PC-9 (cell line): ENCODE results near the gene ANP32D. TPM values are rescaled to one million over a fixed set of nuclear protein-coding genes. Genes with fewer than 3 reads are reported as not detected.
"Not testable (repeated sequence)": the region's sequence is repeated elsewhere in the genome, so short reads cannot be mapped to it uniquely, and the experiment has no call there.

Source experiments
- BruUV-seq: library from RNA; stranded (reverse); fragments of 400-500 nt; replicated peaks from 2 replicates; lab custom pipeline; 2021; lab: Mats Ljungman, UMichigan
- CTCF ChIA-PET: fragments of 300-600 bp; sonication (Branson Sonifier 250); formaldehyde crosslinking; loops from one replicate; lab custom pipeline; 2022; ENCODE audit warnings: antibody characterized with exemption; lab: Charles Lee
- POLR2A ChIA-PET: fragments of 300-600 bp; sonication (Branson Sonifier 250); formaldehyde crosslinking; loops from one replicate; lab custom pipeline; 2022; ENCODE audit warnings: antibody characterized with exemption; ENCODE audit not compliant: unreplicated experiment; lab: Charles Lee
- DNase-seq, 2 experiments: peaks; one replicate each; pipeline versions ENCODE4 v3.0.0 to v3.0.0-alpha.2; 2015 to 2022; ENCODE audit warnings: mixed read lengths in 1 of 2
- H2AFZ ChIP-seq: fragments of 200-600 bp; sonication (generic); 2 replicates; pipeline ENCODE4 v1.8.1; 2017; ENCODE audit warnings: antibody characterized with exemption
- H3F3A ChIP-seq: fragments of 200-600 bp; sonication (generic); 2 replicates; pipeline ENCODE4 v1.8.1; 2017; ENCODE audit warnings: antibody characterized with exemption, mild to moderate bottlenecking, low read depth; ENCODE audit not compliant: insufficient read depth
- H3K27ac ChIP-seq: fragments of 200-600 bp; sonication (generic); 2 replicates; pipeline ENCODE4 v1.6.1; 2016; ENCODE audit warnings: mixed run types
- H3K27me3 ChIP-seq: fragments of 200-600 bp; sonication (generic); 2 replicates; pipeline ENCODE4 v1.6.1; 2016; ENCODE audit warnings: low read depth, mixed run types; ENCODE audit not compliant: insufficient read depth
- H3K36me3 ChIP-seq: fragments of 200-600 bp; sonication (generic); 2 replicates; pipeline ENCODE4 v1.6.1; 2016; ENCODE audit warnings: low read depth, mixed run types
- H3K4me1 ChIP-seq: fragments of 200-600 bp; sonication (generic); replicated peaks from 2 replicates; pipeline ENCODE4 v1.6.1; 2016; ENCODE audit warnings: mixed run types; ENCODE audit not compliant: insufficient read depth
- H3K4me2 ChIP-seq: fragments of 200-600 bp; sonication (generic); 2 replicates; pipeline ENCODE4 v1.6.1; 2017; ENCODE audit warnings: mixed run types
- H3K4me3 ChIP-seq: fragments of 200-600 bp; sonication (generic); 2 replicates; pipeline ENCODE4 v1.6.1; 2016; ENCODE audit warnings: mixed run types
- H3K79me2 ChIP-seq: fragments of 200-600 bp; sonication (generic); 2 replicates; pipeline ENCODE4 v1.6.1; 2017; ENCODE audit warnings: low read depth, mixed run types
- H3K9me2 ChIP-seq: fragments of 200-600 bp; sonication (generic); 2 replicates; pipeline ENCODE4 v1.8.1; 2017; ENCODE audit warnings: mild to moderate bottlenecking; ENCODE audit not compliant: insufficient read depth
- H3K9me3 ChIP-seq: fragments of 200-600 bp; sonication (generic); 2 replicates; pipeline ENCODE4 v1.8.1; 2016; ENCODE audit warnings: low read depth; ENCODE audit not compliant: insufficient read depth
- H4K20me1 ChIP-seq: fragments of 200-600 bp; sonication (generic); 2 replicates; pipeline ENCODE4 v1.8.1; 2017; ENCODE audit not compliant: insufficient read depth
- CTCF ChIP-seq: fragments of 200-600 bp; sonication (generic); conservative IDR thresholded peaks from 2 replicates; pipeline ENCODE4 v1.6.1; 2017; ENCODE audit warnings: mixed run types, antibody characterized with exemption, mild to moderate bottlenecking, moderate library complexity
- EZH2 ChIP-seq: fragments of 200-600 bp; sonication (generic); IDR thresholded peaks from 2 replicates; pipeline ENCODE4 v1.8.0; 2017; ENCODE audit warnings: antibody characterized with exemption, low read depth
- intact Hi-C: fragments of 100-400 bp; cut with micrococcal nuclease; formaldehyde crosslinking; loops from one replicate; pipeline ENCODE4 v1.10.0; 2022; ENCODE audit not compliant: unreplicated experiment
- total RNA-seq: library from RNA; stranded (reverse); gene quantifications from 2 replicates; pipeline ENCODE4 v1.2.3, GENCODE V29; 2021

ANP32D gene
- total RNA-seq, 1 experiment from 2014 or later, result not detected

- H3K4me2 ChIP-seq, H2AFZ ChIP-seq, H4K20me1 ChIP-seq, H3K79me2 ChIP-seq, intact Hi-C loops, BruUV-seq, CTCF ChIA-PET, DNase-seq, H3K27ac ChIP-seq, H3K9me3 ChIP-seq, POLR2A ChIA-PET, H3K4me3 ChIP-seq, H3K9me2 ChIP-seq, H3K4me1 ChIP-seq, H3F3A ChIP-seq, H3K36me3 ChIP-seq: not testable (repeated sequence)
- H3K27me3 ChIP-seq, result peaks cover 46% of the 10 kb centered on the region
Measured at GRCh38 chr12:48506836-48507235, 34.5 kb downstream of the ANP32D start.

GRCh38 chr12:48508987-48509386, 36.6 kb downstream of the ANP32D start:
- no peaks in the 10 kb centered on the region for H4K20me1 ChIP-seq
- H3K27ac ChIP-seq, result no peak overlapping the region
- 0 out of 2 replicates have a peak, but pooled peaks cover 4% of the 10 kb centered on the region for H3K9me2 ChIP-seq
- intact Hi-C loops, result no loop called here
- no peak overlapping the region for H3K4me2 ChIP-seq
- no peak overlapping the region for H3K4me3 ChIP-seq
- no peak overlapping the region for H2AFZ ChIP-seq
- ChIA-PET POLR2A (no interaction called here), CTCF (no interaction called here)
- BruUV-seq, result no TSS peak
- H3K36me3 ChIP-seq, result no peaks in the 10 kb centered on the region
- no peaks in the 10 kb centered on the region for H3K79me2 ChIP-seq
- H3F3A ChIP-seq, result no peaks in the 10 kb centered on the region
- DNase-seq, result no peak
- peaks cover 60% of the 10 kb centered on the region for H3K27me3 ChIP-seq
- TF ChIP-seq EZH2 (no peak), CTCF (no peak)
- H3K9me3 ChIP-seq, result no peaks in the 10 kb centered on the region; the same call in 1 of the 2 replicates
- H3K4me1 ChIP-seq, result no peaks in the 10 kb centered on the region

- Histone ChIP-seq H4K20me1 (no peaks in the 10 kb centered on the region), H3K9me2 (0 out of 2 replicates have a peak, but pooled peaks cover 4% of the 10 kb centered on the region), H3K4me2 (no peak overlapping the region), H3F3A (no peaks in the 10 kb centered on the region), H3K4me1 (no peaks in the 10 kb centered on the region), H3K27ac (no peak overlapping the region), H2AFZ (no peak overlapping the region), H3K27me3 (peaks cover 60% of the 10 kb centered on the region), H3K4me3 (no peak overlapping the region), H3K9me3 (no peaks in the 10 kb centered on the region; the same call in 1 of the 2 replicates), H3K79me2 (no peaks in the 10 kb centered on the region), H3K36me3 (no peaks in the 10 kb centered on the region)
- intact Hi-C loops, result no loop called here
- TF ChIP-seq CTCF (no peak), EZH2 (no peak)
- no peak for DNase-seq
- BruUV-seq, result no TSS peak
- ChIA-PET CTCF (no interaction called here), POLR2A (no interaction called here)
Measured at GRCh38 chr12:48510111-48510510, 37.8 kb downstream of the ANP32D start.

- DNase-seq, result no peak
- BruUV-seq, result no TSS peak
- Histone ChIP-seq H3K27me3 (peaks cover 41% of the 10 kb centered on the region), H3K36me3 (no peaks in the 10 kb centered on the region), H4K20me1 (no peaks in the 10 kb centered on the region), H3K4me2 (no peak overlapping the region), H3K4me1 (no peaks in the 10 kb centered on the region), H3K27ac (no peak overlapping the region), H3F3A (no peaks in the 10 kb centered on the region), H3K9me2 (0 out of 2 replicates have a peak, but pooled peaks cover 4% of the 10 kb centered on the region), H3K4me3 (no peak overlapping the region), H3K79me2 (no peaks in the 10 kb centered on the region), H2AFZ (no peak overlapping the region), H3K9me3 (no peaks in the 10 kb centered on the region; the same call in 1 of the 2 replicates)
- POLR2A ChIA-PET, result no interaction called here
- intact Hi-C loops, result no loop called here
- TF ChIP-seq EZH2 (no peak), CTCF (no peak)
- CTCF ChIA-PET, result no interaction called here
Measured at GRCh38 chr12:48512855-48513254, 40.5 kb downstream of the ANP32D start.
